Measurements from ENCODE around the gene AGPS. TPM values are rescaled to one million over a fixed set of nuclear protein-coding genes. Genes with fewer than 3 reads are reported as not detected.

The AGPS gene
- total and polyA plus RNA-seq, 10 of the 15 experiments (the other 5 are each of a cell fraction or from before 2014, with no cell fraction given) = 7.9 to 54.2 (median 38.7) TPM

- TF ChIP-seq SIN3A (IDR thresholded peaks at IDR 0.05; ENCODE audit: low read depth, low read length) (no peak), HDAC2 (IDR thresholded peaks at IDR 0.05) (no peak), FOS (IDR thresholded peaks at IDR 0.05; ENCODE audit: borderline replicate concordance, extremely low read depth, insufficient read length) (no peak), RUNX3 (IDR thresholded peaks at IDR 0.05; ENCODE audit: low read length) (no peak), YY1 (IDR thresholded peaks at IDR 0.05; ENCODE audit: low read depth, low read length) (no peak)
- TF ChIP-seq, protein P1, sequence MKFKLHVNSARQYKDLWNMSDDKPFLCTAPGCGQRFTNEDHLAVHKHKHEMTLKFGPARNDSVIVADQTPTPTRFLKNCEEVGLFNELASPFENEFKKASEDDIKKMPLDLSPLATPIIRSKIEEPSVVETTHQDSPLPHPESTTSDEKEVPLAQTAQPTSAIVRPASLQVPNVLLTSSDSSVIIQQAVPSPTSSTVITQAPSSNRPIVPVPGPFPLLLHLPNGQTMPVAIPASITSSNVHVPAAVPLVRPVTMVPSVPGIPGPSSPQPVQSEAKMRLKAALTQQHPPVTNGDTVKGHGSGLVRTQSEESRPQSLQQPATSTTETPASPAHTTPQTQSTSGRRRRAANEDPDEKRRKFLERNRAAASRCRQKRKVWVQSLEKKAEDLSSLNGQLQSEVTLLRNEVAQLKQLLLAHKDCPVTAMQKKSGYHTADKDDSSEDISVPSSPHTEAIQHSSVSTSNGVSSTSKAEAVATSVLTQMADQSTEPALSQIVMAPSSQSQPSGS (IDR thresholded peaks at IDR 0.05; ENCODE audit: low read length) = no peak
- TF ChIP-seq, protein P2, sequence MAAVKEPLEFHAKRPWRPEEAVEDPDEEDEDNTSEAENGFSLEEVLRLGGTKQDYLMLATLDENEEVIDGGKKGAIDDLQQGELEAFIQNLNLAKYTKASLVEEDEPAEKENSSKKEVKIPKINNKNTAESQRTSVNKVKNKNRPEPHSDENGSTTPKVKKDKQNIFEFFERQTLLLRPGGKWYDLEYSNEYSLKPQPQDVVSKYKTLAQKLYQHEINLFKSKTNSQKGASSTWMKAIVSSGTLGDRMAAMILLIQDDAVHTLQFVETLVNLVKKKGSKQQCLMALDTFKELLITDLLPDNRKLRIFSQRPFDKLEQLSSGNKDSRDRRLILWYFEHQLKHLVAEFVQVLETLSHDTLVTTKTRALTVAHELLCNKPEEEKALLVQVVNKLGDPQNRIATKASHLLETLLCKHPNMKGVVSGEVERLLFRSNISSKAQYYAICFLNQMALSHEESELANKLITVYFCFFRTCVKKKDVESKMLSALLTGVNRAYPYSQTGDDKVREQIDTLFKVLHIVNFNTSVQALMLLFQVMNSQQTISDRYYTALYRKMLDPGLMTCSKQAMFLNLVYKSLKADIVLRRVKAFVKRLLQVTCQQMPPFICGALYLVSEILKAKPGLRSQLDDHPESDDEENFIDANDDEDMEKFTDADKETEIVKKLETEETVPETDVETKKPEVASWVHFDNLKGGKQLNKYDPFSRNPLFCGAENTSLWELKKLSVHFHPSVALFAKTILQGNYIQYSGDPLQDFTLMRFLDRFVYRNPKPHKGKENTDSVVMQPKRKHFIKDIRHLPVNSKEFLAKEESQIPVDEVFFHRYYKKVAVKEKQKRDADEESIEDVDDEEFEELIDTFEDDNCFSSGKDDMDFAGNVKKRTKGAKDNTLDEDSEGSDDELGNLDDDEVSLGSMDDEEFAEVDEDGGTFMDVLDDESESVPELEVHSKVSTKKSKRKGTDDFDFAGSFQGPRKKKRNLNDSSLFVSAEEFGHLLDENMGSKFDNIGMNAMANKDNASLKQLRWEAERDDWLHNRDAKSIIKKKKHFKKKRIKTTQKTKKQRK (IDR thresholded peaks at IDR 0.05; ENCODE audit: low read depth, low read length) = no peak
Measured at GRCh38 chr2:177429688-177430325, 37.2 kb downstream of the AGPS start (continued).

- H3K79me2 ChIP-seq (ENCODE audit: control insufficient read depth, insufficient read depth, low read length) = no peaks in the 10 kb centered on the region; the same call in none of the 2 replicates
- 71% methylated on average over 4 of the region's 4 CpGs for WGBS (ENCODE audit: insufficient coverage, insufficient replicate concordance, low lambda C conversion rate, missing lambda C conversion rate)
- BruUV-seq (replicated peaks) = no TSS peak
- TF ChIP-seq IKZF2 (IDR thresholded peaks at IDR 0.05) (no peak), LARP7 (IDR thresholded peaks at IDR 0.05) (no peak), POLR2AphosphoS5 (IDR thresholded peaks at IDR 0.05; ENCODE audit: low read length) (no peak), JUNB (IDR thresholded peaks at IDR 0.05) (no peak), SRF (IDR thresholded peaks at IDR 0.05; ENCODE audit: low read depth in 2 of 2, low read length in 2 of 2) (no peak), TCF12 (IDR thresholded peaks at IDR 0.05; ENCODE audit: low read depth, low read length) (no peak), CBX3 (IDR thresholded peaks at IDR 0.05; ENCODE audit: borderline replicate concordance, low read depth) (no peak), MTA3 (IDR thresholded peaks at IDR 0.05; ENCODE audit: borderline replicate concordance, low read length) (no peak), SMARCA5 (IDR thresholded peaks at IDR 0.05) (no peak), SREBF2 (IDR thresholded peaks at IDR 0.05; ENCODE audit: low read length) (no peak), MTA2 (IDR thresholded peaks at IDR 0.05; ENCODE audit: low read depth) (no peak)
- TF ChIP-seq, protein P3, sequence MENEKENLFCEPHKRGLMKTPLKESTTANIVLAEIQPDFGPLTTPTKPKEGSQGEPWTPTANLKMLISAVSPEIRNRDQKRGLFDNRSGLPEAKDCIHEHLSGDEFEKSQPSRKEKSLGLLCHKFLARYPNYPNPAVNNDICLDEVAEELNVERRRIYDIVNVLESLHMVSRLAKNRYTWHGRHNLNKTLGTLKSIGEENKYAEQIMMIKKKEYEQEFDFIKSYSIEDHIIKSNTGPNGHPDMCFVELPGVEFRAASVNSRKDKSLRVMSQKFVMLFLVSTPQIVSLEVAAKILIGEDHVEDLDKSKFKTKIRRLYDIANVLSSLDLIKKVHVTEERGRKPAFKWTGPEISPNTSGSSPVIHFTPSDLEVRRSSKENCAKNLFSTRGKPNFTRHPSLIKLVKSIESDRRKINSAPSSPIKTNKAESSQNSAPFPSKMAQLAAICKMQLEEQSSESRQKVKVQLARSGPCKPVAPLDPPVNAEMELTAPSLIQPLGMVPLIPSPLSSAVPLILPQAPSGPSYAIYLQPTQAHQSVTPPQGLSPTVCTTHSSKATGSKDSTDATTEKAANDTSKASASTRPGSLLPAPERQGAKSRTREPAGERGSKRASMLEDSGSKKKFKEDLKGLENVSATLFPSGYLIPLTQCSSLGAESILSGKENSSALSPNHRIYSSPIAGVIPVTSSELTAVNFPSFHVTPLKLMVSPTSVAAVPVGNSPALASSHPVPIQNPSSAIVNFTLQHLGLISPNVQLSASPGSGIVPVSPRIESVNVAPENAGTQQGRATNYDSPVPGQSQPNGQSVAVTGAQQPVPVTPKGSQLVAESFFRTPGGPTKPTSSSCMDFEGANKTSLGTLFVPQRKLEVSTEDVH (IDR thresholded peaks at IDR 0.05; ENCODE audit: low read depth, partially characterized antibody) = no peak
Measured at GRCh38 chr2:177430411-177430810, 37.8 kb downstream of the AGPS start.

More at GRCh38 chr2:177430411-177430810, 37.8 kb downstream of the AGPS start:
- RAD21 ChIA-PET (ENCODE audit: unreplicated experiment) = no interaction called here
- SMC1A ChIA-PET (ENCODE audit: uncharacterized antibody, unreplicated experiment) = no interaction called here
- Histone ChIP-seq H3K9ac (ENCODE audit: control insufficient read depth, insufficient read depth, low read length) (no peak overlapping the region), H3K9me3 (replicated peaks; ENCODE audit: control insufficient read depth, insufficient read depth, low read length) (peaks cover 31% of the 10 kb centered on the region), H3K27ac (ENCODE audit: control insufficient read depth, insufficient read depth) (no peak overlapping the region), H3K4me2 (ENCODE audit: control insufficient read depth, insufficient read depth) (no peak overlapping the region), H3K4me3 (no peak overlapping the region), H3K4me1 (ENCODE audit: control insufficient read depth, insufficient read depth, low read length) (no peaks in the 10 kb centered on the region), H3K36me3 (ENCODE audit: control insufficient read depth in 2 of 2, insufficient read depth in 2 of 2, low read length in 1 of 2) (peaks cover 0 to 4% of the 10 kb centered on the region in 2 experiments; a peak in 3 of 4 replicates), H2AFZ (ENCODE audit: control insufficient read depth, low read depth, low read length) (no peak overlapping the region), H3K27me3 (replicated peaks in 1 of 2; ENCODE audit: control insufficient read depth in 2 of 2, insufficient read depth in 2 of 2, low read length in 1 of 2) (no peaks in the 10 kb centered on the region), H4K20me1 (ENCODE audit: control insufficient read depth, insufficient read depth) (no peaks in the 10 kb centered on the region)
- intact Hi-C loops (cut with micrococcal nuclease; ENCODE audit: unreplicated experiment) = no loop called here
- CTCF ChIA-PET = interaction anchor here (0.8 kb wide), 1 partner anchor 11 kb away, joined by 3 read pairs; no protein-coding TSS in a partner anchor
- POLR2A ChIA-PET = no interaction called here
- FAIRE-seq (no peak), DNase-seq (ENCODE audit: low read depth, low spot score) (no peak), ATAC-seq (no peak)
- in situ Hi-C loops (cut with MboI) = no loop called here
